Liver (tissue), 9 donors: ENCODE data around the gene ELL2. TPM values are rescaled to one million over a fixed set of nuclear protein-coding genes. Genes with fewer than 3 reads are reported as not detected.

Source experiments
- DNase-seq: peaks from one replicate; pipeline ENCODE4 v3.0.0-alpha.2; 2017; ENCODE audit warnings: low spot score
- H3K27ac ChIP-seq, 2 donors: one replicate each; pipeline ENCODE4 v1.7.0; 2013; ENCODE audit warnings: inconsistent platforms in 2 of 2, low read length in 2 of 2, control low read depth in 1 of 2, low read depth in 1 of 2, mild to moderate bottlenecking in 1 of 2
- H3K27me3 ChIP-seq, 4 donors: one replicate each; pipeline versions ENCODE4 v1.6.1 to v1.7.0; 2013; ENCODE audit warnings: low read length in 3 of 4, inconsistent platforms in 1 of 4, mild to moderate bottlenecking in 1 of 4, moderate library complexity in 1 of 4; ENCODE audit not compliant: control insufficient read depth in 4 of 4, insufficient read depth in 4 of 4
- H3K36me3 ChIP-seq, 4 donors: one replicate each; pipeline versions ENCODE4 v1.6.1 to v1.7.0; 2013; ENCODE audit warnings: low read length in 3 of 4, mild to moderate bottlenecking in 3 of 4, low read depth in 1 of 4, moderate library complexity in 1 of 4; ENCODE audit not compliant: control insufficient read depth in 4 of 4, insufficient read depth in 3 of 4
- H3K4me1 ChIP-seq, 4 donors: one replicate each; pipeline versions ENCODE4 v1.6.1 to v1.7.0; 2013; ENCODE audit warnings: low read length in 3 of 4, mild to moderate bottlenecking in 3 of 4, moderate library complexity in 1 of 4; ENCODE audit not compliant: control insufficient read depth in 4 of 4, insufficient read depth in 4 of 4
- H3K4me3 ChIP-seq, 3 donors: one replicate each; pipeline versions ENCODE4 v1.6.1 to v1.7.0; 2013; ENCODE audit warnings: low read length in 3 of 3, control low read depth in 1 of 3, low read depth in 1 of 3, mild to moderate bottlenecking in 1 of 3
- H3K9ac ChIP-seq, 2 donors: one replicate each; pipeline ENCODE4 v1.7.0; 2013; ENCODE audit warnings: low read length in 2 of 2, mild to moderate bottlenecking in 2 of 2, moderate library complexity in 2 of 2, control low read depth in 1 of 2, low read depth in 1 of 2
- H3K9me3 ChIP-seq, 4 donors: one replicate each; pipeline versions ENCODE4 v1.6.1 to v1.7.0; 2013; ENCODE audit warnings: low read length in 3 of 4; ENCODE audit not compliant: control insufficient read depth in 4 of 4
- CTCF ChIP-seq: fragments of 150-350 bp; IDR thresholded peaks from 2 replicates; pipeline ENCODE4 v1.5.1; 2017; ENCODE audit warnings: improper control_type of control experiment, low read depth, low read length; ENCODE audit not compliant: missing input control
- FOXA1 ChIP-seq: IDR thresholded peaks from 2 replicates; pipeline ENCODE4 v1.6.1; 2016; ENCODE audit warnings: antibody characterized with exemption
- FOXA2 ChIP-seq: IDR thresholded peaks from 2 replicates; pipeline ENCODE4 v1.6.1; 2016; ENCODE audit warnings: antibody characterized with exemption
- GABPA ChIP-seq, 2 donors: IDR thresholded peaks in 1 of 2; conservative IDR thresholded peaks in 1 of 2; 2 replicates each; pipeline ENCODE4 v1.6.1; 2016; ENCODE audit warnings: antibody characterized with exemption in 2 of 2, mild to moderate bottlenecking in 1 of 2, moderate library complexity in 1 of 2
- HNF4A ChIP-seq, 2 donors: conservative IDR thresholded peaks; 2 replicates each; pipeline ENCODE4 v1.6.1; 2016; ENCODE audit warnings: antibody characterized with exemption in 2 of 2, mild to moderate bottlenecking in 2 of 2
- HNF4G ChIP-seq: IDR thresholded peaks from 2 replicates; pipeline ENCODE4 v1.6.1; 2016; ENCODE audit warnings: antibody characterized with exemption
- JUND ChIP-seq, 2 donors: IDR thresholded peaks; 2 replicates each; pipeline ENCODE4 v1.6.1; 2016; ENCODE audit warnings: antibody characterized with exemption in 2 of 2
- MAX ChIP-seq: IDR thresholded peaks from 2 replicates; pipeline ENCODE4 v1.6.1; 2016; ENCODE audit warnings: antibody characterized with exemption
- NR2F2 ChIP-seq: IDR thresholded peaks from 2 replicates; pipeline ENCODE4 v1.6.1; 2016; ENCODE audit warnings: antibody characterized with exemption
- RAD21 ChIP-seq, 2 donors: IDR thresholded peaks; 2 replicates each; pipeline ENCODE4 v1.6.1; 2016; ENCODE audit warnings: antibody characterized with exemption in 2 of 2, mild to moderate bottlenecking in 2 of 2
- RXRA ChIP-seq, 2 donors: IDR thresholded peaks; 2 replicates each; pipeline ENCODE4 v1.6.1; 2017 to 2018; ENCODE audit warnings: antibody characterized with exemption in 2 of 2, mild to moderate bottlenecking in 1 of 2
- SP1 ChIP-seq: IDR thresholded peaks from 2 replicates; pipeline ENCODE4 v1.6.1; 2018; ENCODE audit warnings: antibody characterized with exemption, mild to moderate bottlenecking
- TAF1 ChIP-seq: conservative IDR thresholded peaks from 2 replicates; pipeline ENCODE4 v1.6.1; 2016; ENCODE audit warnings: antibody characterized with exemption, mild to moderate bottlenecking
- YY1 ChIP-seq: IDR thresholded peaks from 2 replicates; pipeline ENCODE4 v1.6.1; 2016; ENCODE audit warnings: antibody characterized with exemption, mild to moderate bottlenecking
- ZBTB33 ChIP-seq: IDR thresholded peaks from 2 replicates; pipeline ENCODE4 v1.6.1; 2016; ENCODE audit warnings: antibody characterized with exemption
- WGBS: extraction: QIAGEN DNeasy Blood & Tissue Kit; methylation state at CpG from one replicate; pipeline ENCODE4 v1.1.7; 2013; 5-methylcytosine and 5-hydroxymethylcytosine counted together
- polyA plus RNA-seq, 2 donors: library from polyadenylated mRNA; stranded (reverse) in 1 of 2; unstranded in 1 of 2; fragments of 200-250 nt in 1 of 2; fragments of >200 nt in 1 of 2; fragmentation: Nextera tagmentation in 1 of 2; extraction: Ambion mirVana in 1 of 2; gene quantifications; one replicate each; pipeline versions ENCODE4 v1.2.1 to v1.2.3, GENCODE V29; 2013 to 2015
- total RNA-seq, 2 donors: library from RNA; depleted of rRNA; stranded (reverse); fragments of >200 nt; gene quantifications; one replicate each; pipeline ENCODE4 v1.2.3, GENCODE V29; 2014
- TF ChIP-seq, protein P1 (sequence below): IDR thresholded peaks from 2 replicates; pipeline ENCODE4 v1.6.1; 2016; ENCODE audit warnings: antibody characterized with exemption, mild to moderate bottlenecking
- donor health status: healthy.
- donor health status: healthy.
- donor health status: healthy.
- donor health status: healthy.
- donor health status: healthy.

ELL2 gene
- total and polyA plus RNA-seq, 4 donors = 21.0 to 64.5 (median 45.9) TPM

- Histone ChIP-seq H3K36me3 (peaks cover 0 to 20% (median 14%) of the 10 kb centered on the region in 4 donors), H3K9ac (no peak overlapping the region), H3K27me3 (no peaks in the 10 kb centered on the region), H3K4me3 (no peak overlapping the region), H3K27ac (peak overlapping the region in 1 of 2 donors; percentile 0), H3K4me1 (peaks cover 5 to 38% (median 30%) of the 10 kb centered on the region in 4 donors), H3K9me3 (no peaks in the 10 kb centered on the region)
- TF ChIP-seq YY1 (no peak), JUND (IDR thresholded peaks at IDR 0.05) (no peak), HNF4A (conservative IDR thresholded peaks at IDR 0.05) (no peak), RXRA (IDR thresholded peaks at IDR 0.05) (no peak)
- no peak for DNase-seq
- WGBS = 81% methylated on average over 3 of the region's 3 CpGs
These were observed 45.5 kb downstream of the ELL2 start for GRCh38 chr5:95915999-95916686.

DNA sequence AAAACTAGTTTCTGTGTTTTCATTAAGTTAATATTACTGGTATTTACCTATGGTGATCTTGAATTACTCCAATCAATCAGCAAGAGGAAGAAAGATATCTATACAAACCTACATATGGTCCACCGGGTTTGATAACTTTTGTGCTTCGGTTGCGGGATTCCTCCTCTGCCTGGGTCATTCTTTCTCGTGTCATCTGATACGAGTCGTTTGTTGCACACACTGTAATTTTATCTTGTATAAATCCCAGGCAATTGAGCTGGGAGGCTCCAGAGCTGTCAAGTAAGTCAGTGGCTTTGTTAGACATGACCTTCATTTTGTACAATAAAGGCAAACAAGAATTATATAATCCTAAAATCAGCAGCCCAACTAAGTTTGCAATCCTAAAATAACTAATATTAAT is 48.0 kb downstream of the ELL2 start:
- 92% methylated on average over 6 of the region's 6 CpGs for WGBS
- Histone ChIP-seq H3K9me3 (no peaks in the 10 kb centered on the region), H3K9ac (no peak overlapping the region), H3K27ac (no peak overlapping the region), H3K27me3 (no peaks in the 10 kb centered on the region), H3K36me3 (peaks cover 3 to 23% (median 20%) of the 10 kb centered on the region in 4 donors), H3K4me1 (peaks cover 6 to 22% (median 18%) of the 10 kb centered on the region in 4 donors), H3K4me3 (no peak overlapping the region)
- no peak for DNase-seq
- TF ChIP-seq HNF4G (no peak), TAF1 (no peak), YY1 (no peak), HNF4A (conservative IDR thresholded peaks at IDR 0.05) (no peak), ZBTB33 (no peak), FOXA1 (no peak), JUND (IDR thresholded peaks at IDR 0.05) (no peak), SP1 (no peak), RXRA (IDR thresholded peaks at IDR 0.05) (no peak), FOXA2 (no peak), GABPA (IDR thresholded peaks at IDR 0.05 in 1 of 2, conservative IDR thresholded peaks at IDR 0.05 in 1 of 2) (no peak), MAX (no peak), CTCF (no peak), RAD21 (IDR thresholded peaks at IDR 0.05) (no peak), NR2F2 (no peak)
- TF ChIP-seq, protein P1, sequence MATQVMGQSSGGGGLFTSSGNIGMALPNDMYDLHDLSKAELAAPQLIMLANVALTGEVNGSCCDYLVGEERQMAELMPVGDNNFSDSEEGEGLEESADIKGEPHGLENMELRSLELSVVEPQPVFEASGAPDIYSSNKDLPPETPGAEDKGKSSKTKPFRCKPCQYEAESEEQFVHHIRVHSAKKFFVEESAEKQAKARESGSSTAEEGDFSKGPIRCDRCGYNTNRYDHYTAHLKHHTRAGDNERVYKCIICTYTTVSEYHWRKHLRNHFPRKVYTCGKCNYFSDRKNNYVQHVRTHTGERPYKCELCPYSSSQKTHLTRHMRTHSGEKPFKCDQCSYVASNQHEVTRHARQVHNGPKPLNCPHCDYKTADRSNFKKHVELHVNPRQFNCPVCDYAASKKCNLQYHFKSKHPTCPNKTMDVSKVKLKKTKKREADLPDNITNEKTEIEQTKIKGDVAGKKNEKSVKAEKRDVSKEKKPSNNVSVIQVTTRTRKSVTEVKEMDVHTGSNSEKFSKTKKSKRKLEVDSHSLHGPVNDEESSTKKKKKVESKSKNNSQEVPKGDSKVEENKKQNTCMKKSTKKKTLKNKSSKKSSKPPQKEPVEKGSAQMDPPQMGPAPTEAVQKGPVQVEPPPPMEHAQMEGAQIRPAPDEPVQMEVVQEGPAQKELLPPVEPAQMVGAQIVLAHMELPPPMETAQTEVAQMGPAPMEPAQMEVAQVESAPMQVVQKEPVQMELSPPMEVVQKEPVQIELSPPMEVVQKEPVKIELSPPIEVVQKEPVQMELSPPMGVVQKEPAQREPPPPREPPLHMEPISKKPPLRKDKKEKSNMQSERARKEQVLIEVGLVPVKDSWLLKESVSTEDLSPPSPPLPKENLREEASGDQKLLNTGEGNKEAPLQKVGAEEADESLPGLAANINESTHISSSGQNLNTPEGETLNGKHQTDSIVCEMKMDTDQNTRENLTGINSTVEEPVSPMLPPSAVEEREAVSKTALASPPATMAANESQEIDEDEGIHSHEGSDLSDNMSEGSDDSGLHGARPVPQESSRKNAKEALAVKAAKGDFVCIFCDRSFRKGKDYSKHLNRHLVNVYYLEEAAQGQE = no peak
